HG03571 (cell line): ENCODE measurements around the gene SMIM24.
"Not testable (repeated sequence)": the region's sequence is repeated elsewhere in the genome, so short reads cannot be mapped to it uniquely, and the experiment has no call there.

Experiments used
- ATAC-seq: cut with Tn5 transposase; IDR thresholded peaks from one replicate; pipeline ENCODE4 v1.9.1; 2021; ENCODE audit not compliant: unreplicated experiment

Gene SMIM24

DNA sequence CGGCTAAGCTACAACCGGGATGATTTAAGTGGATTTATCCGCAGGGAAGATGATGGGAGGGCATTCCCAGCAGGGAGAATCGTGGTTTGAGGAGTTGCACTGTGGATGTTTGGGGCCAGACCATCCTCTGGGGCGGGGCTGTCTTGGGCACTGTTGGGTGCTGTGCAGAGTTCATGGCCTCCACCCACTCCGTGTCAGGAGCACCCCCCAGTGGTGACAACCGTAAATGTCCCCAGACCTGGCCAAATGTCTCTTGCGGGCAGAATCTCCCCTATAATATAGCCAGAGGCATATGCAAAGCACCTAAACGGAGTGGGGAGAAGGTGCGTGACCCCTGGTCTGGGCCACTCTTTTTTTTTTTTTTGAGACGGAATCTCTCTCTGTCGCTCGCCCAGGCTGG lies 40.2 kb downstream of the SMIM24 start:
- no peak for ATAC-seq

DNA sequence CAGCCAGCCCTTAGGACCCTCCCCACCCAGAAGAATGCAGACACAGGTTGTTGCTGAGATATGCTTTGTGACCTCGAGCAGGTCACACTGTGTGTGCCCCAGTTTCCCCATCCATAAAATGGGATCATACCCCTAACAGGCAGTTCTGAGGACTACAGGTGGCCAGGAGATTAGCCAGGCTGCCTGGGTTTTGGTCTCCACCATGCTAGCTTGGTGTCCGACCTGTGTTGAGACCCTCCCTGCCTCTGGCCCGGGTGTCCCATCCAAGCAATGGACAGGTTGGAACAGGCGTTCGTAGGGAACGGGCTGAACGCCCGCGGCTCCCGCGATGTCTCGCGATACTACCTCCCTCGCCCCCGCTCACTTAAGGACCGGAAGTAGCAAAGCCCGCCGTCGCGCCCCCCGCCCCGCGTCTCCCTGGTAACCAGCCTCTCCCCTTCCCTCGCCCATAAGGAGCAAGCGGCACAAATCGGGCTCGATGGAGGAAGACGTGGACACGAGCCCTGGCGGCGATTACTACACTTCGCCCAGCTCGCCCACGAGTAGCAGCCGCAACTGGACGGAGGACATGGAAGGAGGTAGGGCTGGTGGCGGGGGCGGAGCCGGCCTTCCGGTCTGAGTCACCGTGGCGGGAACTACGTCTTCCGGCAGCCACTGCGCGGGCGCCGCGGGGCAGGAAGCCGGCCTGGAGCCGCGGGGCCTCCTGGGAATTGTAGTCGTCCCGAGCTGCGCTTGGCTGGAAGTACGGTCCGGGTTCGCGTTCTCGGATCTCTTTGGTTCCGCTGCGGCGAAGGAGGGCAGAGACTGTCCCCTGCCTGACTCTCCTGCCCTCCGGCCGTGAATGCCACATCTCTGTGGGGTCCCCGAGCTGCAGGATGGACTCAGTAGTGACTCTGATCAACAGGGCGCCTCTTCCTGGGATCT lies 45.4 kb downstream of the SMIM24 start:
- ATAC-seq: peak; percentile 74

GRCh38 chr19:3433805-3434540 lies 46.4 kb downstream of the SMIM24 start:
- ATAC-seq: no peak

GRCh38 chr19:3433313-3433712 lies 47.0 kb downstream of the SMIM24 start:
- ATAC-seq: no peak

DNA sequence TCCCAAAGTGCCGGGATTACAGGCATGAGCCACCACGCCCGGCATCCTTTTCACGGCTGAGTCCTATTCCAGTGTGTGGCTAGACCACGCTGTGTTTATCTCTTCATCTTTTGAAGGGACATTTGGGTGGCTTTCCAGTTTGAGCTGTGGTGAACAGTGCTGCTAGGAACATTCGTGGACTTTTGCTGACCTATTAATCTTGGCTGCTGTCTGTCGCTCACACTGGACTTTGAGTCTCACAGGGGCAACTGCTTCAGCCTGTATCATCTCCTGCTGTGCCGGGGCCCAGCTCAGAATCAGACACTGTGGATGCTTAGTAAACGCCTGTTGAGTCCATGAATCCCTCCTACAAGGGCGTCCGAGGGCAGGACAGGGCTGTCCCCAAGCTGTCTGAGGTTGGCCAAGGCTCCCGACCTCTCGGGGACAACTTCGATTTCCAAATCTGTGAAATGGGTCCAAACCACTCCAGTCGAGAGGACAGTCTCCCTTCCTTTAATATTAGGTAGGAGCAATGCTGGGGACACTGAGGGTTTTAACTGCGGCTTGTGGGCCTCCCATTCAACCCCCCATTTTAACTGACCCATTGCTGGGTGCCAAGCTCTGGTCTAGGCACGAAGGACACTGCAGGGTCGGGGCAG lies 48.4 kb downstream of the SMIM24 start:
- ATAC-seq: no peak

GRCh38 chr19:3430366-3430680 lies 50.0 kb downstream of the SMIM24 start:
- ATAC-seq: not testable (repeated sequence)

- no peak for ATAC-seq
Measured at GRCh38 chr19:3426433-3426832, 53.9 kb downstream of the SMIM24 start.
